Muscle of leg (tissue), 11 donors: ENCODE data around the gene TMEM175. TPM values are rescaled to one million over a fixed set of nuclear protein-coding genes. Genes with fewer than 3 reads are reported as not detected.
"Not testable (repeated sequence)": the region's sequence is repeated elsewhere in the genome, so short reads cannot be mapped to it uniquely, and the experiment has no call there.

Experiments used
- DNase-seq: peaks from one replicate; pipeline ENCODE4 v3.0.0; 2013
- H3K27ac ChIP-seq: one replicate; pipeline ENCODE4 v1.5.1; 2013; ENCODE audit warnings: mild to moderate bottlenecking, low read length, control low read depth
- H3K27me3 ChIP-seq: one replicate; pipeline ENCODE4 v1.6.1; 2013; ENCODE audit warnings: low read length; ENCODE audit not compliant: control insufficient read depth, insufficient read depth
- H3K36me3 ChIP-seq: one replicate; pipeline ENCODE4 v1.6.1; 2013; ENCODE audit warnings: low read length; ENCODE audit not compliant: control insufficient read depth, insufficient read depth
- H3K4me1 ChIP-seq: one replicate; pipeline ENCODE4 v1.6.1; 2013; ENCODE audit warnings: low read length; ENCODE audit not compliant: control insufficient read depth, insufficient read depth
- H3K4me3 ChIP-seq: one replicate; pipeline ENCODE4 v1.5.1; 2013; ENCODE audit warnings: low read length, control low read depth
- H3K9me3 ChIP-seq: replicated peaks from 2 replicates; pipeline ENCODE4 v1.6.1; 2013; ENCODE audit warnings: low read depth, low read length; ENCODE audit not compliant: control insufficient read depth
- whole genome bisulfite sequencing: methylation state at CpG from one replicate; pipeline ENCODE4 v1.1.5; 2013; ENCODE audit warnings: missing lambda C conversion rate; ENCODE audit not compliant: insufficient coverage; 5-methylcytosine and 5-hydroxymethylcytosine counted together
- polyA plus RNA-seq, 8 donors: library from polyadenylated mRNA; unstranded; fragments of 120-200 nt; gene quantifications; one replicate each; pipeline versions ENCODE4 v1.2.1 to v1.2.3, GENCODE V29; 2013; ENCODE audit warnings: inconsistent platforms in 1 of 8, low replicate concordance in 1 of 8; ENCODE audit not compliant: insufficient read length in 8 of 8, insufficient read depth in 1 of 8
- total RNA-seq: library from RNA; stranded (reverse); fragments of 120-200 nt; gene quantifications from one replicate; pipeline ENCODE4 v1.2.4, GENCODE V29; 2013

TMEM175 gene
- total and polyA plus RNA-seq, 9 donors, result 9.8 to 22.2 (median 18.8) TPM

- WGBS, result 67% methylated on average over 23 of the region's 24 CpGs
- Histone ChIP-seq H3K27ac (no peak overlapping the region), H3K4me3 (peak overlapping the region; percentile 53), H3K27me3 (peaks cover 29% of the 10 kb centered on the region), H3K9me3 (no peaks in the 10 kb centered on the region), H3K36me3 (no peaks in the 10 kb centered on the region), H3K4me1 (peaks cover 18% of the 10 kb centered on the region)
- no peak for DNase-seq
These were observed 39.6 kb downstream of the TMEM175 start for GRCh38 chr4:971666-972500.

- Histone ChIP-seq H3K27me3 (peaks cover 20% of the 10 kb centered on the region), H3K27ac (no peak overlapping the region), H3K4me3 (peak overlapping the region; percentile 53), H3K36me3 (no peaks in the 10 kb centered on the region), H3K4me1 (peaks cover 17% of the 10 kb centered on the region), H3K9me3 (no peaks in the 10 kb centered on the region)
- no peak for DNase-seq
- under 1% methylated on average over 65 of the region's 65 CpGs for WGBS
These were observed 40.6 kb downstream of the TMEM175 start for GRCh38 chr4:972651-973424.

- Histone ChIP-seq H3K27me3 (peaks cover 12% of the 10 kb centered on the region), H3K36me3 (no peaks in the 10 kb centered on the region), H3K9me3 (no peaks in the 10 kb centered on the region), H3K27ac (no peak within 1 kb of the TSS), H3K4me3 (peak within 1 kb of the TSS; percentile 53), H3K4me1 (peaks cover 16% of the 10 kb centered on the region)
- DNase-seq, result peak; percentile 91
- WGBS, result 18% methylated on average over 119 of the region's 123 CpGs
These were observed 41.5 kb downstream of the TMEM175 start, which contains the start of gene DGKQ for GRCh38 chr4:973431-974397. Gene DGKQ, minus strand, starts transcription at chr4:973569. Its CDS starts 87 bp downstream, at chr4:973482.

GRCh38 chr4:974668-975067 lies 42.4 kb downstream of the TMEM175 start:
- WGBS, result 84% methylated on average over 8 of the region's 9 CpGs
- no peaks in the 10 kb centered on the region for H3K36me3 ChIP-seq
- H3K9me3 ChIP-seq, result no peaks in the 10 kb centered on the region
- peaks cover 20% of the 10 kb centered on the region for H3K4me1 ChIP-seq
- no peak overlapping the region for H3K27ac ChIP-seq
- DNase-seq, result no peak
- no peak overlapping the region for H3K4me3 ChIP-seq
- peaks cover 10% of the 10 kb centered on the region for H3K27me3 ChIP-seq

GRCh38 chr4:976016-976415 lies 43.8 kb downstream of the TMEM175 start:
- no CpG with 5 or more reads among the region's 25 CpGs for WGBS
- H3K27ac ChIP-seq, H3K36me3 ChIP-seq, H3K4me3 ChIP-seq, H3K9me3 ChIP-seq, DNase-seq, H3K27me3 ChIP-seq: not testable (repeated sequence)
- peaks cover 20% of the 10 kb centered on the region for H3K4me1 ChIP-seq

- Histone ChIP-seq H3K36me3 (no peaks in the 10 kb centered on the region), H3K4me3 (no peak overlapping the region), H3K27ac (no peak overlapping the region), H3K4me1 (peaks cover 4% of the 10 kb centered on the region), H3K9me3 (no peaks in the 10 kb centered on the region), H3K27me3 (peaks cover 3% of the 10 kb centered on the region)
- no peak for DNase-seq
- 14% methylated on average over 10 of the region's 20 CpGs for WGBS
These were observed 46.9 kb downstream of the TMEM175 start for GRCh38 chr4:978957-979701.

GRCh38 chr4:982291-982690 lies 50.0 kb downstream of the TMEM175 start:
- 83% methylated on average over 17 of the region's 17 CpGs for WGBS
- H3K27ac ChIP-seq, result no peak overlapping the region
- H3K36me3 ChIP-seq, result no peaks in the 10 kb centered on the region
- H3K4me1 ChIP-seq, result peaks cover 18% of the 10 kb centered on the region
- H3K27me3 ChIP-seq, result peaks cover 3% of the 10 kb centered on the region
- H3K9me3 ChIP-seq, result no peaks in the 10 kb centered on the region
- DNase-seq, result no peak
- H3K4me3 ChIP-seq, result no peak overlapping the region

GRCh38 chr4:982814-983213 lies 50.6 kb downstream of the TMEM175 start:
- H3K27me3 ChIP-seq, result peaks cover 3% of the 10 kb centered on the region
- H3K9me3 ChIP-seq, result no peaks in the 10 kb centered on the region
- 89% methylated on average over 5 of the region's 15 CpGs for WGBS
- H3K4me1 ChIP-seq, result peaks cover 23% of the 10 kb centered on the region
- no peaks in the 10 kb centered on the region for H3K36me3 ChIP-seq
- DNase-seq, result no peak
- H3K4me3 ChIP-seq, result no peak overlapping the region
- no peak overlapping the region for H3K27ac ChIP-seq

- Histone ChIP-seq H3K27me3 (peaks cover under 1% of the 10 kb centered on the region), H3K4me3 (no peak overlapping the region), H3K9me3 (no peaks in the 10 kb centered on the region), H3K27ac (no peak overlapping the region), H3K36me3 (no peaks in the 10 kb centered on the region), H3K4me1 (peaks cover 22% of the 10 kb centered on the region)
- WGBS, result 81% methylated on average over 11 of the region's 15 CpGs
- no peak for DNase-seq
These were observed 52.2 kb downstream of the TMEM175 start for GRCh38 chr4:984336-985054.
